HepG2 (cell line): ENCODE measurements around the gene OR52E1. TPM values are rescaled to one million over a fixed set of nuclear protein-coding genes. Genes with fewer than 3 reads are reported as not detected.

Experiments
- ATAC-seq: fragments of 200-7000 bp; cut with Tn5 transposase; 3 replicates; pipeline ENCODE4 v1.9.1; 2020; ENCODE audit warnings: mild to moderate bottlenecking, moderate library complexity
- BruUV-seq: library from RNA; stranded (reverse); fragments of 400-500 nt; replicated peaks from 2 replicates; lab custom pipeline; 2021; lab: Mats Ljungman, UMichigan
- CTCF ChIA-PET: fragments of 300-600 bp; formaldehyde crosslinking; extraction: SDS; loops from one replicate; lab custom pipeline; 2021; ENCODE audit warnings: low total read pairs, inconsistent platforms, low intra/inter-chr PET ratio; lab: Yijun Ruan, JAX
- POLR2A ChIA-PET: fragments of 350-600 bp; sonication (Branson Sonifier 250); formaldehyde crosslinking; loops from one replicate; lab custom pipeline; 2020; ENCODE audit warnings: antibody characterized with exemption, inconsistent platforms; lab: Yijun Ruan, JAX
- DNase-seq: peaks from one replicate; pipeline ENCODE4 v3.0.0-alpha.2; 2015; ENCODE audit warnings: low spot score
- FAIRE-seq: peaks from 3 replicates; lab custom pipeline; 2011; peaks lifted over from hg19 to GRCh38; lab: Jason Lieb, UNC
- H2AFZ ChIP-seq: one replicate; pipeline ENCODE4 v1.6.1; 2011; ENCODE audit warnings: low read length, inconsistent platforms
- H3K27ac ChIP-seq: fragments of 300-600 bp; 3 replicates; pipeline ENCODE4 v1.8.0; 2011; ENCODE audit warnings: mixed run types, mild to moderate bottlenecking, mixed read lengths, low read length, inconsistent platforms; ENCODE audit not compliant: insufficient read depth; ENCODE audit errors: extremely low read length
- H3K27me3 ChIP-seq, 2 experiments: fragments of 200-600 bp in 1 of 2; 2 replicates in 1 of 2; 3 replicates in 1 of 2; pipeline versions ENCODE4 v1.6.0 to v1.8.0; 2011; ENCODE audit warnings: low read length in 2 of 2, mild to moderate bottlenecking in 2 of 2, moderate library complexity in 2 of 2, inconsistent platforms in 1 of 2; ENCODE audit not compliant: insufficient read depth in 2 of 2, control insufficient read depth in 1 of 2
- H3K36me3 ChIP-seq, 2 experiments: fragments of 200-600 bp in 1 of 2; replicated peaks in 1 of 2; 2 replicates in 1 of 2; 3 replicates in 1 of 2; pipeline versions ENCODE4 v1.5.1 to v1.8.0; 2011; ENCODE audit warnings: low read length in 2 of 2, inconsistent platforms in 1 of 2; ENCODE audit not compliant: insufficient read depth in 2 of 2, control insufficient read depth in 1 of 2
- H3K4me1 ChIP-seq: 2 replicates; pipeline ENCODE4 v1.5.1; 2012; ENCODE audit warnings: low read length, inconsistent platforms; ENCODE audit not compliant: insufficient read depth
- H3K4me2 ChIP-seq: 2 replicates; pipeline ENCODE4 v1.6.0; 2011; ENCODE audit warnings: low read depth, low read length, inconsistent platforms
- H3K4me3 ChIP-seq, 3 experiments: fragments of 200-600 bp in 1 of 3; sonication (generic), shearing (Covaris generic) in 1 of 3; replicated peaks in 1 of 3; 2 replicates each; pipeline ENCODE4 v1.5.1; 2011 to 2016; ENCODE audit warnings: low read length in 3 of 3, inconsistent platforms in 2 of 3, low read depth in 2 of 3, mild to moderate bottlenecking in 2 of 3, control low read depth in 1 of 3, mixed read lengths in 1 of 3; ENCODE audit not compliant: insufficient read depth in 1 of 3
- H3K79me2 ChIP-seq: one replicate; pipeline ENCODE4 v1.6.1; 2011; ENCODE audit warnings: low read length, inconsistent platforms; ENCODE audit not compliant: insufficient read depth
- H3K9ac ChIP-seq: 2 replicates; pipeline ENCODE4 v1.6.0; 2011; ENCODE audit warnings: mild to moderate bottlenecking, low read depth, low read length, inconsistent platforms; ENCODE audit not compliant: insufficient read depth
- H3K9me3 ChIP-seq: 2 replicates; pipeline ENCODE4 v1.5.1; 2012; ENCODE audit warnings: mild to moderate bottlenecking, low read length
- H4K20me1 ChIP-seq: 2 replicates; pipeline ENCODE4 v1.6.0; 2011; ENCODE audit warnings: inconsistent platforms, mild to moderate bottlenecking, low read length, moderate library complexity; ENCODE audit not compliant: insufficient read depth
- ATF3 ChIP-seq: sonication (generic); formaldehyde crosslinking; IDR thresholded peaks from 2 replicates; pipeline ENCODE4 v1.4.0; 2020; ENCODE audit warnings: missing genetic modification reagents
- HMGA1 ChIP-seq: sonication (generic); formaldehyde crosslinking; conservative IDR thresholded peaks from 2 replicates; pipeline ENCODE4 v1.4.0; 2020; ENCODE audit warnings: missing genetic modification reagents
- PRDM15 ChIP-seq: sonication (generic); formaldehyde crosslinking; IDR thresholded peaks from 2 replicates; pipeline ENCODE4 v1.4.0; 2020; ENCODE audit warnings: missing genetic modification reagents
- RELA ChIP-seq: sonication (generic); formaldehyde crosslinking; IDR thresholded peaks from 2 replicates; pipeline ENCODE4 v1.4.0; 2020; ENCODE audit warnings: missing genetic modification reagents
- REXO4 ChIP-seq: sonication (generic); formaldehyde crosslinking; IDR thresholded peaks from 2 replicates; pipeline ENCODE4 v1.8.0; 2022; ENCODE audit warnings: missing genetic modification reagents, mild to moderate bottlenecking, borderline replicate concordance
- YY1 ChIP-seq: IDR thresholded peaks from 2 replicates; pipeline ENCODE4 v1.6.1; 2011; ENCODE audit warnings: low read length, low read depth, moderate library complexity, mild to moderate bottlenecking; ENCODE audit not compliant: insufficient read depth, insufficient replicate concordance
- ZFP36L1 ChIP-seq: sonication (generic); formaldehyde crosslinking; IDR thresholded peaks from 2 replicates; pipeline ENCODE4 v1.8.0; 2022; ENCODE audit warnings: mild to moderate bottlenecking, missing genetic modification reagents, moderate library complexity
- ZNF350 ChIP-seq: sonication (generic); formaldehyde crosslinking; IDR thresholded peaks from 2 replicates; pipeline ENCODE4 v1.4.0; 2020; ENCODE audit warnings: mild to moderate bottlenecking, low read depth, missing genetic modification reagents, borderline replicate concordance
- ZNF501 ChIP-seq: sonication (generic); formaldehyde crosslinking; IDR thresholded peaks from 2 replicates; pipeline ENCODE4 v1.5.1; 2020; ENCODE audit warnings: mild to moderate bottlenecking, moderate library complexity, missing genetic modification reagents
- ZNF576 ChIP-seq: sonication (generic); formaldehyde crosslinking; IDR thresholded peaks from 2 replicates; pipeline ENCODE4 v1.4.0; 2020; ENCODE audit warnings: mild to moderate bottlenecking, missing genetic modification reagents
- WGBS: methylation state at CpG from one replicate; pipeline ENCODE4 v1.1.6; 2017; ENCODE audit warnings: low lambda C conversion rate; 5-methylcytosine and 5-hydroxymethylcytosine counted together
- in situ Hi-C: cut with HindIII; loops from 2 replicates; pipeline ENCODE4 v1.10.0; 2017; ENCODE audit warnings: low pct_unique_long_range_greater_than_20kb; ENCODE audit not compliant: extremely low pct_ligation_motif_present
- intact Hi-C: fragments of 100-400 bp; cut with micrococcal nuclease; formaldehyde crosslinking; loops from one replicate; pipeline ENCODE4 v1.10.0; 2022; ENCODE audit not compliant: unreplicated experiment
- polyA plus RNA-seq, 8 experiments: library from polyadenylated mRNA; depleted of rRNA in 3 of 8; stranded (reverse) in 7 of 8; unstranded in 1 of 8; fragments of >200 nt; fragmentation: Illumina TruSeq in 4 of 8; extraction: Trizol in 4 of 8; gene quantifications; 2 replicates each; pipeline versions ENCODE4 v1.2.1 to v1.2.3, GENCODE V29; 2011 to 2016; ENCODE audit warnings: low read depth in 4 of 8, missing spikeins in 1 of 8, mixed read lengths in 1 of 8; ENCODE audit not compliant: insufficient read depth in 1 of 8
- total RNA-seq, 5 experiments: library from RNA; depleted of rRNA; stranded (reverse); fragments of >200 nt; fragmentation: Illumina TruSeq; extraction: Trizol; gene quantifications; 2 replicates each; pipeline ENCODE4 v1.2.3, GENCODE V29; 2016; ENCODE audit warnings: low read depth in 1 of 5

OR52E1 gene
- total and polyA plus RNA-seq, 2 of the 13 experiments (the other 11 are each of a cell fraction or from before 2014, with no cell fraction given), result not detected

- ATAC-seq (no peak), FAIRE-seq (no peak), DNase-seq (no peak)
- Histone ChIP-seq H3K27ac (no peak overlapping the region), H3K9ac (no peak overlapping the region), H3K79me2 (no peaks in the 10 kb centered on the region), H3K27me3 (no peaks in the 10 kb centered on the region), H3K36me3 (no peaks in the 10 kb centered on the region), H3K4me3 (no peak overlapping the region), H2AFZ (no peak overlapping the region), H3K4me2 (no peak overlapping the region), H4K20me1 (no peaks in the 10 kb centered on the region), H3K9me3 (no peaks in the 10 kb centered on the region), H3K4me1 (no peaks in the 10 kb centered on the region)
- intact Hi-C loops (no loop called here), in situ Hi-C loops (no loop called here)
- WGBS, result 4% methylated on average over 3 of the region's 3 CpGs
- POLR2A ChIA-PET, result no interaction called here
- no TSS peak for BruUV-seq
- TF ChIP-seq ZNF350 (CRISPR knock-in tag), result no peak
- no peak for TF ChIP-seq ZNF501
- TF ChIP-seq ZFP36L1 (CRISPR knock-in tag), result no peak
- TF ChIP-seq REXO4, result no peak
- TF ChIP-seq YY1, result no peak
- TF ChIP-seq ZNF576, result no peak
- TF ChIP-seq ATF3 (CRISPR knock-in tag), result no peak
- no peak for TF ChIP-seq HMGA1 (CRISPR knock-in tag)
- no peak for TF ChIP-seq RELA (CRISPR knock-in tag)
- TF ChIP-seq PRDM15 (CRISPR knock-in tag), result no peak
- CTCF ChIA-PET, result no interaction called here
These were observed 27.3 kb upstream of the OR52E1 start for GRCh38 chr11:5042091-5042490.
